Dermis lymphatic vessel endothelial cell (primary cell): ENCODE data around the gene ZNF835. TPM values are rescaled to one million over a fixed set of nuclear protein-coding genes. Genes with fewer than 3 reads are reported as not detected.

Experiments used
- total RNA-seq: library from RNA; depleted of rRNA; stranded (reverse); fragments of >200 nt; gene quantifications from 2 replicates; pipeline ENCODE4 v1.2.1, GENCODE V29; 2014

ZNF835 gene
- under 0.01 TPM in 1 of 2 replicates, not detected in the other for total RNA-seq

GRCh38 chr19:56671613-56671994 is at the start of gene ZNF835:
Gene ZNF835 (minus strand): TSS chr19:56671757. CDS start chr19:56665198, 6,559 bp downstream.

DNA sequence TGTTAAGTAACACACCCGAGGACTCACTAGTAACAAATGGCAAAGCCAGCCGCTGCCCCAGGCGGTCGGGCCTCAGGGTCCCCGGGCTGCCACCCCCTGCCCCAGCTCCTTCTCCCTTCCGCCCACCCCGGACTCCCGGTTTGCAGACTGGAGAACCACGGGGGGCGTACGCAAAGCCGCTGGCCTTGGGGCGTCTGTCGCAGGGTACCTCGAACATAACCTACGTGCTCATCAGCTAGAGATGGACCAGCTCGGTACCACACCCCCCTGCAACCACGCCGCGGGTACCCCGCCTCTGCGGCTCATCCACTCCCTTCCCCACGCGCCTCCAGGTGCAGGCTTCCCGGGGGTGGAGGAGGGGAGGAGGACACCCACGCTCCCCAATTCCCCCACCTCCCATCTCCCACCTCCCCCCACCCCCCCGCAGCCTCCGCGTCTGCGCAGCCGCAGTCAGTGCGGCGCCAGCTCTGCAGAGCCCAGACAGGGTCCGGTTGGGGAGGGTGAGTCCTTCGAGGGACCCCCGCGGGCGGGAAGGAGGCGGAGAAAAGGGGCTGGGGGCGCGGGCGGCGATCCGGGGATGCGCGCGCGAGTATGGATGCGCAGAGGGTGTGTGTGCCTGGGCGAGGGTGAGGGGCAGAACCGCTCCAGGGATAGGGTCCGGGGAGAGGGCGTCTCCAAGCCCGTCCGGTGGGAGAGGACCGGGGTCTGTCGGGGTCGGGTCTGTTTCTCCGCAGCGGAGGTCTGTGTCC is 28.7 kb downstream of the ZNF835 start, which contains the start of gene SMIM17:
TSS of gene SMIM17 (plus strand) at position 449 of the 749 bp plus-strand sequence. CDS start 2,509 bp downstream, outside the sequence.

Other genes starting within 250 kb of the ZNF835 start
- 2.1 and 2.3 TPM in 2 replicates for gene ZNF667, start 194.4 kb downstream of the ZNF835 start, total RNA-seq
- 1.3 and 1.4 TPM in 2 replicates for gene ZNF471, start 163.9 kb downstream of the ZNF835 start, total RNA-seq
- gene ZFP28, start 132.8 kb downstream of the ZNF835 start, total RNA-seq: 5.7 and 7.3 TPM in 2 replicates
- 3.7 and 5.1 TPM in 2 replicates for gene ZNF470, start 104.3 kb downstream of the ZNF835 start, total RNA-seq
- gene ZNF71, start 76.5 kb downstream of the ZNF835 start, total RNA-seq: 9.1 and 10.3 TPM in 2 replicates
- gene SMIM17, start 28.6 kb downstream of the ZNF835 start, total RNA-seq: 0.33 and 0.34 TPM in 2 replicates
- 0.17 and 0.22 TPM in 2 replicates for gene PEG3, start 169.0 kb upstream of the ZNF835 start, total RNA-seq
- not detected in 2 replicates for gene ZIM2, start 169.0 kb upstream of the ZNF835 start, total RNA-seq